ENCODE data around the gene CISTR.
A peak's percentile ranks its signal among the peaks of the same experiment; 100 is the strongest.

The CISTR gene

GRCh38 chr12:53754188-53754585 is 2.4 kb upstream of the CISTR start:
- H3K4me3 ChIP-seq (ENCODE audit: low read depth, low read length) = no peak overlapping the region
- H3K4me2 ChIP-seq (ENCODE audit: low read length) = no peak overlapping the region
- no peak for TF ChIP-seq CTCF (IDR thresholded peaks at IDR 0.05)
- H3K79me2 ChIP-seq = no peaks in the 10 kb centered on the region
- no peak overlapping the region for H3K9ac ChIP-seq
- H3K36me3 ChIP-seq (ENCODE audit: control insufficient read depth, insufficient read depth, low read length) = no peaks in the 10 kb centered on the region
- no peak overlapping the region for H3K27ac ChIP-seq
- H3K9me3 ChIP-seq (ENCODE audit: control insufficient read depth, low read length) = no peaks in the 10 kb centered on the region
- H2AFZ ChIP-seq = no peak overlapping the region
- H3K4me1 ChIP-seq = peaks cover 7% of the 10 kb centered on the region
- no peaks in the 10 kb centered on the region for H3K27me3 ChIP-seq (ENCODE audit: control insufficient read depth, insufficient read depth, low read length)

GRCh38 chr12:53752621-53753020 is 842 bp upstream of the CISTR start:
- TF ChIP-seq CTCF (IDR thresholded peaks at IDR 0.05) = no peak

GRCh38 chr12:53752192-53752601 is 418 bp upstream of the CISTR start:
- Histone ChIP-seq H3K9me3 (ENCODE audit: control insufficient read depth, low read length) (no peaks in the 10 kb centered on the region), H3K27me3 (ENCODE audit: control insufficient read depth, insufficient read depth, low read length) (no peaks in the 10 kb centered on the region), H3K9ac (no peak overlapping the region), H3K4me1 (peaks cover 7% of the 10 kb centered on the region), H3K4me2 (ENCODE audit: low read length) (no peak overlapping the region), H3K27ac (no peak overlapping the region), H2AFZ (no peak overlapping the region), H3K4me3 (ENCODE audit: low read depth, low read length) (no peak overlapping the region), H3K36me3 (ENCODE audit: control insufficient read depth, insufficient read depth, low read length) (no peaks in the 10 kb centered on the region), H3K79me2 (no peaks in the 10 kb centered on the region)
- TF ChIP-seq CTCF (IDR thresholded peaks at IDR 0.05) = no peak

More at GRCh38 chr12:53752621-53753020, 842 bp upstream of the CISTR start:
- no peaks in the 10 kb centered on the region for H3K79me2 ChIP-seq
- no peak overlapping the region for H3K27ac ChIP-seq
- H3K9me3 ChIP-seq (ENCODE audit: control insufficient read depth, low read length) = no peaks in the 10 kb centered on the region
- no peak overlapping the region for H2AFZ ChIP-seq
- H3K4me2 ChIP-seq (ENCODE audit: low read length) = no peak overlapping the region
- H3K4me3 ChIP-seq (ENCODE audit: low read depth, low read length) = no peak overlapping the region
- peaks cover 7% of the 10 kb centered on the region for H3K4me1 ChIP-seq
- H3K9ac ChIP-seq = no peak overlapping the region
- no peaks in the 10 kb centered on the region for H3K36me3 ChIP-seq (ENCODE audit: control insufficient read depth, insufficient read depth, low read length)
- H3K27me3 ChIP-seq (ENCODE audit: control insufficient read depth, insufficient read depth, low read length) = no peaks in the 10 kb centered on the region

- H3K36me3 ChIP-seq (ENCODE audit: control insufficient read depth, insufficient read depth, low read length) = no peaks in the 10 kb centered on the region
- no peaks in the 10 kb centered on the region for H3K27me3 ChIP-seq (ENCODE audit: control insufficient read depth, insufficient read depth, low read length)
- H3K4me2 ChIP-seq (ENCODE audit: low read length) = peak overlapping the region; percentile 82
- H3K9me3 ChIP-seq (ENCODE audit: control insufficient read depth, low read length) = no peaks in the 10 kb centered on the region
- peaks cover 12% of the 10 kb centered on the region for H3K4me1 ChIP-seq
- H3K79me2 ChIP-seq = no peaks in the 10 kb centered on the region
- no peak for TF ChIP-seq CTCF (IDR thresholded peaks at IDR 0.05)
- no peak overlapping the region for H3K9ac ChIP-seq
- no peak overlapping the region for H3K27ac ChIP-seq
- peak overlapping the region; percentile 39 for H3K4me3 ChIP-seq (ENCODE audit: low read depth, low read length)
- H2AFZ ChIP-seq = peak overlapping the region; percentile 85
Measured at GRCh38 chr12:53750812-53751335, 905 bp downstream of the CISTR start.

Measured in parathyroid adenoma (tissue), 2 donors.